Measurements from ENCODE around the gene USP2.

- TF ChIP-seq CTCF (conservative IDR thresholded peaks at IDR 0.05; ENCODE audit: low read length) (no peak), EZH2phosphoT487 (IDR thresholded peaks at IDR 0.05; ENCODE audit: borderline replicate concordance, low read depth, low read length) (no peak)
Observed at GRCh38 chr11:119373059-119373920, 8.2 kb downstream of the USP2 start.

Measured in OCI-LY7 (cell line).